Endometrium (tissue), 2 donors: ENCODE results near the gene VWA8.
A peak's percentile ranks its signal among the peaks of the same experiment; 100 is the strongest.
"Not testable (repeated sequence)": the region's sequence is repeated elsewhere in the genome, so short reads cannot be mapped to it uniquely, and the experiment has no call there.

Experiments used
- FAIRE-seq: peaks from 2 replicates; lab custom pipeline; 2012; peaks lifted over from hg19 to GRCh38; lab: Jason Lieb, UNC
- donor health status: control.
- donor health status: control.

The VWA8 gene

DNA sequence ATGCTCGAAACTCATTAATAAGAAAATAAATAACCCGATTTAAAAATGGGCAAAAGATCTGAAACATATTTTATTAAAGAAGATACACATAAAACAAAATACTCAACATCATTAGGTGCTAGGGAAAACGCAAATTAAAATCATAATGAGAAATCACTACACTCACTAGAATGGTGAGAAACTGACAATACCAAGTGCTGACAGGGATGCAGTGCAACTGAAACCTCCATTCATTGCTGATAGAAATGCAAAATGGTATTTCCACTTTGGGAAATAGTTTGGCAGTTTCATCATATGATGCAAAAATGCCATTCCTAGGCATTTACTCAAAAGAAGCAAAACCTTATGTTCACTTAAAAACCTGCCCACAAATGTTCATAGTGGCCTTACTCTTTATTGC is 278.1 kb downstream of the VWA8 start:
- no peak for FAIRE-seq

DNA sequence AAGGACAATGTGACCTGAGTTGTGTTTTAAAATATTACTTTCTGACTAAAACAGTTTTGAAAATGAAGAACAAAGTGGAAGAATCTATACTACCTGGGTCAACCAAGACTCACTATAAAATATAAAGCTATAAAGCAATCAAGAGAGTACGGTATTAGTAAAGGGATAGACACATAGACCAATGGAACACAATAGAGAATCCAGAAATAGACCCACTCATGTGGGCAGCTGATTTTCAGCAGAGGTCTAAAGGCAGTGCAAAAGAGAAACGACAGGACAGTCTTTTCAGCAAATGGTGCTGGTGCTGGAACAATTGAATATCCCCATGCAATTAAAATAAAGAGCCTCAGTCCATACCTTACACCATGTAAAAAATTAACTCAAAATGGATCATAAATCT is 278.9 kb downstream of the VWA8 start:
- FAIRE-seq: no peak

DNA sequence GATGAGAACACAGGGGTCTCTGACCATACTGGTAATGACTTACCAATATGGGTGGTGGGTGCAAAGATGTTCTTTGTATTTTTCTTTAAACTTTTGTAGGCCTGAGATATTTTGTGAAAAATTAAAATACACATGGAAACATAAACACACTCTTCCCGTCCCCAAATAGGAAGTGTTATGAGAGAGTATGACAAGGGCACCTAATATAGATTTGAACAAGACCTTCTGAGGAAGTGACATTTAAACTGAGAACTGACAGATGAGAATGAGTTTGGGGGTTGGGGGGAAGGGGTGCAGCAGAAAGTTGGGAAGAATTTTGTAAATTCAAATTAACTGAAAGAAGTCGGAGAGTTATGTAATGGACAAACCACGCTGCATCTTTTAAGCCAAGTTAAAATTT is 279.3 kb downstream of the VWA8 start:
- no peak for FAIRE-seq

DNA sequence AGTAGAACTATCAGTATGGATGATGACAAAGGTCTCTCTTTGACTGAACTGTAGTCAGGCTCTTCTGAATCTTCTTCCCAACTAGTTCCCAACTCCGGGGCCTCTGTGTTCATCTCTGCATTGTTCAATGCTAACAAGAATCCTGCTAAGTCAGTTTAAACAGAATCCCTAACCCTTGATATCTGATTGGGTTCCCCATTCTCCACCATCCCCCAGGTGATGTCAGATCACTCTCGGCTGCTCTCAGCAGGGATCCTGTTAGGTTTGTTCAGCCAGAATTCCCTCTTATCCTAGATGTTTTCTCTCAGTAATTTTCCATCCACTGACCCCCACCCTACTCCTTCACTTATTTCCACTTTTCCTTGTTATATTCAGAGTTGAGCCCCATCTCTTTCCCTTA is 280.0 kb downstream of the VWA8 start:
- FAIRE-seq: no peak

DNA sequence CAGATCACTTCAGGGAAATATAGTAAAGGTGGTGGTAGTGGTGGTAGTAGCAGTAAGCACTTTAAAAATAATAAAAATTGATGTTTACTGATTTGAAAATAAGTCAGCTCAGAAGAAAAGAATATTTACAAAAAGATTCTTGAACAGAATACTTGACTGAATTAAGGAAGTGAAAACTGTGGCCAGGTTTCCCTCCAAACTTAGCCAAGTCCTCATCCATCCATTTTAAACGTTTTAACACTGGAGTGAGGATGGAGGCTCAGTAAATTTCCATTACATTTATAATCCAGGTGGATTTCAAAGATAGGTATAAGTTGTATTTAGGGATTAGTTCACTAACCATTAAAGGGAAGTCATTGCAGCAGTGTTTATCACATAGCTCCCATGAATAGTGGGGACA is 282.1 kb downstream of the VWA8 start:
- no peak for FAIRE-seq

GRCh38 chr13:41678249-41678648 is 282.7 kb downstream of the VWA8 start:
- no peak for FAIRE-seq

DNA sequence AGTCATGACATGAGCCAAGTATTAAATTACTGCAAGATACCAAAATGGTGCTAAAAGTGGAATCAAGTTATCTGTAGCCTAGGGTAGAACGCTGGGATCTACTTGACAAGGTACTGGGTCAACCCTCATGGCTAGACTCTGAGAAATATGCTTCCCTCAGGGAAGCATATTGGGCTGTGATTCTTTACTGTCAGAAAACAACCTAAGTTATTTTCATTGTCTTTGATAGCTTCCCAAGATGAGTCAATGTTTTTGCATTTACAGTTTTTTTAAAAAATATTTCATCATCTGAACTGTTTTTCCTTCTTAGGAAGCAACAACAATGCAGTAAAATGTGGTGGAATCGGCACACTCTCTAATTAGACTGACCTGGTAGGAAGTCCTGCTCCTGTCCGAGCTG is 285.6 kb downstream of the VWA8 start:
- peak; percentile 54 for FAIRE-seq

DNA sequence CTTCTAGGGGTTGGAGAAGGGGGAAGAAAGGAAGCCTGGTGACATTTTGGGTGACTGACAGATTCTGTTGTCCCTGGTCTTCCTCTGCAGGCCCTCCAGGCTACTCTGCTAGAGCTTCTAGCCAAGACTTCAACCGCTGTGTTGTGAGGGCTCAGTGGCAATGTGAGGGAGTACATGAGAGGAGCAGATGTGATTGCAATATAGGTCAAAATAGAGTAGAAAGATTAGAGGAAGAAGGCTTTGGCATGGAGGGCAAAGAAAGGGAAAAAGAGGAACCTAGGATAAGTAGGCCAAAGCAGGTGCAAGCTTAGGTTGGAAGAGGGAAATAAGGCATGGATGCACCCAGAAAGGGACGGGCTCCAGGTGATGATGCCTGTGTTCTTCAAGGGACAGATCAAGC is 286.7 kb downstream of the VWA8 start:
- FAIRE-seq: no peak

- peak; percentile 55 for FAIRE-seq
Observed at GRCh38 chr13:41673640-41674039, 287.3 kb downstream of the VWA8 start.

DNA sequence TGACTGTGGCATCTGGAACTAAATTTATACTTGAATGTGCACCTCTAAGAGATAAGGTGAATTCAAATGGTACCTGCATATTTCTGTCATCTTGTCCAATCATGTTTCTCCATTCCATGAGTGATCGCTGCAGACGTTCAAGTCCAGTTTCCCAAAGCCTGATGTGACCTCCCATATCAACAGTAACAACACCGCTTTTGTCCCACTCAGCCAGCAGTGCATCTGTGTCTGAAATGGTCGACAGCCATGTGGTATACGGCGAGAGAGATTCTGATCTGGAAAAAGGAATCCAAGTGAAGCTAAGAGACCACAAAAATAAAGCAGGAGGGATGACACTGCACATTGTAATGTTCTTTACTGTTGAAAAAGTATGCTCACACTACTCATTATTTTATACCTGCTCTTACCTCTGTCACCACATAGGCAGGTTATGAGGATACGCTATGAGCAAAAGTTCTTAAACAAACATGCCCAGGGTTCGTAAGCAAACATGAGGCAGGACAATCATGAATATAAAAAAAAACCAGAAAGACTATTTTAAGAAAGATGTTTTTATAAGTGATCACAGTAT is 290.0 kb downstream of the VWA8 start:
- no peak for FAIRE-seq

- peak; percentile 90 for FAIRE-seq
Observed at GRCh38 chr13:41668130-41668757, 292.7 kb downstream of the VWA8 start.

GRCh38 chr13:41666644-41667043 is 294.3 kb downstream of the VWA8 start:
- no peak for FAIRE-seq

- no peak for FAIRE-seq
Observed at GRCh38 chr13:41660411-41660810, 300.5 kb downstream of the VWA8 start.

- no peak for FAIRE-seq
Observed at GRCh38 chr13:41658057-41658661, 302.8 kb downstream of the VWA8 start.

- FAIRE-seq: no peak
Observed at GRCh38 chr13:41655997-41656396, 304.9 kb downstream of the VWA8 start.

DNA sequence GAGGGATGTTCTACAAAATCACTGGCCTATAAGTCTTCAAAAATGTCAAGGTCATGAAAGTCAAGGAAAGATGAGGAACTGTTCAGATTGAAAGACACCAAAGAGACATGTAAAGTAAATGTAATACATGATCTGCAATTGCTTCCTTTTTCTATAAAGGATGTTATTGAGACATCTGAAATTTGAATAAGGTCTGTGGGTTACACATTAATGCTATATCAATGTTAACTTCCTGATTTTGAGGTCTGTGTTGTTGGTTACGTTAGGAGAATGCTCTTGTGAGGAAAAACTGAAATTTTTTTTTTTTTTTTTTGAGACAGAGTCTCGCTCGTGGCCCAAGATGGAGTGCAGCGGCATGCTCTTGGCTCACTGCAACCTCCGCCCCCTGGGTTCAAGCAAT is 306.1 kb downstream of the VWA8 start:
- no peak for FAIRE-seq

GRCh38 chr13:41652735-41653361 is 308.1 kb downstream of the VWA8 start:
- FAIRE-seq: peak; percentile 97

GRCh38 chr13:41651413-41652058 is 309.4 kb downstream of the VWA8 start:
- no peak for FAIRE-seq

DNA sequence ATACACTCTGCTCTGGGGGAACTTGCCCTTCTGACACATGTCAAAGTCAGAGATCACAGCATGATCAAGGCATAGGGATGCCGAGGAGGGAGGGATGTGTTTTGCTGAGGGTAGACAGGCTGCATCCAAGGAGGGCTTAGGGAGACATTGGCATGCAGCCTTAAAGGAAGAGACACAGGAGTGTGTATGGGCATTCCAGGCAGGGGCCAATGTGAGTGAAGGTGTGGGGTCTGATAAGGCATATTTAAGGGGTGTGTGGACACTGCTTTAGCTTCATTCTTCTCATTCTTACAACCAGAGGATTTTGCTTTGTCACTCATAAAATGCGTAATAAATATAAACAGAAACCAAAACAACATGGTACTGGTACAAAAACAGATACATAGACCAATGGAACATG is 310.2 kb downstream of the VWA8 start:
- no peak for FAIRE-seq

GRCh38 chr13:41649659-41650058 is 311.2 kb downstream of the VWA8 start:
- FAIRE-seq: no peak

DNA sequence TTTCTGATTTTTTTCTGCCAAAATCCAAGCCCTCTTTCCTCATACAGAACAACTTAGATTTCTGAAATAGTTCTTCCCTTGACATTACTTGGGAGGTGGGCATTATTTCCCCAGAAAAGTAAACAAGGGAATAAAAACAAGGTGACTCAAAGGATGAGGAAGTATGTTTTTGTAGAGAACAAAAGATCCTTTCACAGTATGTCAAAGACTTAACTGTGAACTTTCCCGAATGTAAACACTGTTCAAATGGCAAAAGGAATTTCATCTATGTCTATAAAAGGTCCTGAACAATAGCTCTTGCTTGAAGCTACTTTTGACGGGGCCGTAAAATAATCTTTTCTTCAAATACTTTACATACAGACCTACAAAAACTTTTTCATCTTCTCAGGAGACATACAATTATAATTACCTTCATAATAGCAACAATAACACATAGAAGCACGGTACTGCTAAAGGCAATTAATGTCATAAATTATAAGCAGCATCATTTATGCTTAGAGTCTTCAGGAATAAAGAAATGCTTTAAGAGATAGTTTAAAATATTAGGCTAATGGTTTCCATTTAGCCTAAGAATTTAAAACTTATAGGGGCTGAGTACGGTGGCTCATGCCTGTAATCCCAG is 312.5 kb downstream of the VWA8 start:
- peak; percentile 75 for FAIRE-seq

GRCh38 chr13:41647699-41648313 is 313.1 kb downstream of the VWA8 start:
- FAIRE-seq: not testable (repeated sequence)
